MM.1S (cell line): ENCODE data around the gene DIO3.

Experiments used
- DNase-seq: peaks from one replicate; pipeline ENCODE4 v3.0.0-alpha.2; 2015
- H2AFZ ChIP-seq: fragments of 300-600 bp; sonication (generic); 2 replicates; pipeline ENCODE4 v1.6.0; 2016; ENCODE audit warnings: antibody characterized with exemption, low read length
- H3F3A ChIP-seq: fragments of 300-600 bp; sonication (generic); 2 replicates; pipeline ENCODE4 v1.6.1; 2016; ENCODE audit warnings: mild to moderate bottlenecking, antibody characterized with exemption, low read length, moderate library complexity, mixed read lengths; ENCODE audit not compliant: insufficient read depth
- H3K27ac ChIP-seq: fragments of 300-600 bp; sonication (generic); 2 replicates; pipeline ENCODE4 v1.5.1; 2016; ENCODE audit warnings: mild to moderate bottlenecking, low read length
- H3K27me3 ChIP-seq: fragments of 300-600 bp; sonication (generic); replicated peaks from 2 replicates; pipeline ENCODE4 v1.6.0; 2016; ENCODE audit warnings: low read length; ENCODE audit not compliant: insufficient read depth
- H3K36me3 ChIP-seq: fragments of 300-600 bp; sonication (generic); replicated peaks from 2 replicates; pipeline ENCODE4 v1.6.1; 2016; ENCODE audit warnings: mild to moderate bottlenecking, low read length, mixed read lengths; ENCODE audit not compliant: insufficient read depth
- H3K4me1 ChIP-seq: fragments of 300-600 bp; sonication (generic); 2 replicates; pipeline ENCODE4 v1.6.1; 2016; ENCODE audit warnings: low read length, mixed read lengths
- H3K4me2 ChIP-seq: fragments of 300-600 bp; sonication (generic); 2 replicates; pipeline ENCODE4 v1.6.0; 2016; ENCODE audit warnings: low read depth, low read length
- H3K4me3 ChIP-seq: fragments of 300-600 bp; sonication (generic); 2 replicates; pipeline ENCODE4 v1.5.1; 2016; ENCODE audit warnings: low read length, mixed read lengths
- H3K79me2 ChIP-seq: fragments of 300-600 bp; sonication (generic); 2 replicates; pipeline ENCODE4 v1.6.1; 2016; ENCODE audit warnings: mixed run types, low read length, mixed read lengths
- H3K9ac ChIP-seq: fragments of 300-600 bp; sonication (generic); 2 replicates; pipeline ENCODE4 v1.6.1; 2016; ENCODE audit warnings: low read length, mixed read lengths
- H3K9me2 ChIP-seq: fragments of 300-600 bp; sonication (generic); replicated peaks from 2 replicates; pipeline ENCODE4 v1.6.1; 2016; ENCODE audit warnings: mild to moderate bottlenecking, low read length, mixed read lengths; ENCODE audit not compliant: insufficient read depth
- H3K9me3 ChIP-seq: fragments of 300-600 bp; sonication (generic); replicated peaks from 2 replicates; pipeline ENCODE4 v1.6.1; 2016; ENCODE audit warnings: mild to moderate bottlenecking, low read length, mixed read lengths; ENCODE audit not compliant: insufficient read depth
- H4K20me1 ChIP-seq: fragments of 300-600 bp; sonication (generic); 2 replicates; pipeline ENCODE4 v1.6.1; 2016; ENCODE audit warnings: mild to moderate bottlenecking, low read length, moderate library complexity, mixed read lengths; ENCODE audit not compliant: insufficient read depth
- CTCF ChIP-seq: fragments of 300-600 bp; sonication (generic); IDR thresholded peaks from 2 replicates; pipeline ENCODE4 v1.5.1; 2016; ENCODE audit warnings: antibody characterized with exemption, low read length, mixed read lengths
- EZH2 ChIP-seq: fragments of 300-600 bp; sonication (generic); optimal IDR thresholded peaks from 2 replicates; pipeline ENCODE3; 2017; ENCODE audit warnings: low read depth, mild to moderate bottlenecking, antibody characterized with exemption, low read length, mixed read lengths
- EZH2phosphoT487 ChIP-seq: fragments of 300-600 bp; sonication (generic); IDR thresholded peaks from 2 replicates; pipeline ENCODE4 v1.6.1; 2018; ENCODE audit warnings: antibody characterized with exemption, low read length

DIO3 gene

GRCh38 chr14:101590062-101590461, 28.8 kb downstream of the DIO3 start:
- H3K4me3 ChIP-seq, result no peak overlapping the region
- no peaks in the 10 kb centered on the region for H3F3A ChIP-seq
- H4K20me1 ChIP-seq, result no peaks in the 10 kb centered on the region
- no peak for DNase-seq
- H3K9me2 ChIP-seq, result no peaks in the 10 kb centered on the region
- H3K4me2 ChIP-seq, result no peak overlapping the region
- no peaks in the 10 kb centered on the region for H3K4me1 ChIP-seq
- H2AFZ ChIP-seq, result no peak overlapping the region
- no peaks in the 10 kb centered on the region for H3K79me2 ChIP-seq
- no peak overlapping the region for H3K9ac ChIP-seq
- H3K9me3 ChIP-seq, result no peaks in the 10 kb centered on the region
- H3K27ac ChIP-seq, result no peak overlapping the region
- no peaks in the 10 kb centered on the region; the same call in 1 of the 2 replicates for H3K27me3 ChIP-seq
- TF ChIP-seq EZH2phosphoT487 (no peak), EZH2 (no peak), CTCF (no peak)
- H3K36me3 ChIP-seq, result no peaks in the 10 kb centered on the region

GRCh38 chr14:101590616-101591015, 29.3 kb downstream of the DIO3 start:
- no peaks in the 10 kb centered on the region for H3K36me3 ChIP-seq
- no peak overlapping the region for H3K27ac ChIP-seq
- TF ChIP-seq EZH2 (no peak), EZH2phosphoT487 (no peak), CTCF (no peak)
- no peak overlapping the region for H3K9ac ChIP-seq
- no peaks in the 10 kb centered on the region for H3K79me2 ChIP-seq
- no peaks in the 10 kb centered on the region; the same call in 1 of the 2 replicates for H3K27me3 ChIP-seq
- H3K4me3 ChIP-seq, result no peak overlapping the region
- no peak overlapping the region for H2AFZ ChIP-seq
- no peak overlapping the region for H3K4me2 ChIP-seq
- no peak for DNase-seq
- H3K4me1 ChIP-seq, result no peaks in the 10 kb centered on the region
- H3K9me3 ChIP-seq, result no peaks in the 10 kb centered on the region
- no peaks in the 10 kb centered on the region for H3F3A ChIP-seq
- no peaks in the 10 kb centered on the region for H3K9me2 ChIP-seq
- no peaks in the 10 kb centered on the region for H4K20me1 ChIP-seq

GRCh38 chr14:101591121-101591520, 29.8 kb downstream of the DIO3 start:
- no peak for TF ChIP-seq CTCF
- no peak for TF ChIP-seq EZH2
- TF ChIP-seq EZH2phosphoT487, result no peak
- Histone ChIP-seq H3K27me3 (no peaks in the 10 kb centered on the region; the same call in 1 of the 2 replicates), H3K27ac (no peak overlapping the region), H3K79me2 (no peaks in the 10 kb centered on the region), H3K4me3 (no peak overlapping the region), H3K4me2 (no peak overlapping the region), H4K20me1 (no peaks in the 10 kb centered on the region), H3K9ac (no peak overlapping the region), H3K4me1 (no peaks in the 10 kb centered on the region), H2AFZ (no peak overlapping the region), H3K9me2 (no peaks in the 10 kb centered on the region), H3K9me3 (no peaks in the 10 kb centered on the region), H3K36me3 (no peaks in the 10 kb centered on the region), H3F3A (no peaks in the 10 kb centered on the region)
- DNase-seq, result no peak

- Histone ChIP-seq H3K27me3 (no peaks in the 10 kb centered on the region; the same call in 1 of the 2 replicates), H3K9ac (no peak overlapping the region), H3K4me2 (no peak overlapping the region), H3K4me3 (no peak overlapping the region), H2AFZ (no peak overlapping the region), H3K9me3 (no peaks in the 10 kb centered on the region), H3K27ac (no peak overlapping the region), H3F3A (no peaks in the 10 kb centered on the region), H3K9me2 (no peaks in the 10 kb centered on the region), H3K36me3 (no peaks in the 10 kb centered on the region), H4K20me1 (no peaks in the 10 kb centered on the region), H3K4me1 (no peaks in the 10 kb centered on the region), H3K79me2 (no peaks in the 10 kb centered on the region)
- no peak for DNase-seq
- TF ChIP-seq CTCF (no peak), EZH2phosphoT487 (no peak), EZH2 (no peak)
Observed at GRCh38 chr14:101591582-101591981, 30.3 kb downstream of the DIO3 start.
